Gastrocnemius medialis (tissue), 4 donors: ENCODE results near the gene DNM3.

Source experiments
- POLR2A ChIP-seq, 2 donors: fragments of 450-650 bp; IDR thresholded peaks; one replicate each; pipeline ENCODE4 v1.6.1; 2017; ENCODE audit warnings: antibody characterized with exemption in 2 of 2, mild to moderate bottlenecking in 2 of 2, moderate library complexity in 2 of 2
- TF ChIP-seq, protein P1 (sequence below), 5 experiments: fragments of 450-650 bp in 3 of 5; fragments of 200-600 bp in 2 of 5; sonication (generic) in 2 of 5; IDR thresholded peaks in 4 of 5; conservative IDR thresholded peaks in 1 of 5; 1 replicate in 4 of 5; 2 replicates in 1 of 5; pipeline ENCODE4 v1.5.1; 2016 to 2019; ENCODE audit warnings: antibody characterized with exemption in 5 of 5, mild to moderate bottlenecking in 3 of 5, moderate library complexity in 3 of 5

DNA sequence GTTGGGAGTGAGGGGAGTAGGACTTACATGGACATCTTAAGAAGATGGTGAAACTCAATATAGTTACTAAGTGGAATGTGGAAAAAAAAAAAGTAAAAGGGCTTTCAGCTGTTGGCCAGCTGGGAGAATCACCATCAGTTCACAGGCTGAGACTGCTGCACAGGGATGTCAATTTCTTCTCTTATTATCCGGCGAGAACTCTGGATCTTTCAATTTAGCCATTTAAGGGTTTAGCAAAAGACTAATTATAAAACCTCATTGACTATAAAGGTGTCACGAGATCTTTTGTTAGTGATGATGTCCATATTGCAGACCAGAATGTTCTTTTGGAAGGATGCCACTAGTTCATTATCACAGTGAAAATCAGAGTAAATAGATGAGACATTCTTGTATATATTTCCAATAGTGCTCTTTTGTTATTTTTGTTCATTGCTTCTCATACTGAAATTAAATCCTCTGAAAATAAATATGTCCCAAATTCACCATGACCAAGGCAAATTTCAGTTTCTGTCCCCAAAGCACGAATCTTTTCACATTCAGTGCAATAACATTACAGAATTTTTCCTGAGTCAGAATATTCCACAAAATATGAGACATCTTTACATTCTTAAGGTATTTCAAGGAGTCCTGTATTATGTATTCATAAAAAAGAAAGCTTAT, 266.1 kb downstream of the DNM3 start:
- TF ChIP-seq, protein P1, sequence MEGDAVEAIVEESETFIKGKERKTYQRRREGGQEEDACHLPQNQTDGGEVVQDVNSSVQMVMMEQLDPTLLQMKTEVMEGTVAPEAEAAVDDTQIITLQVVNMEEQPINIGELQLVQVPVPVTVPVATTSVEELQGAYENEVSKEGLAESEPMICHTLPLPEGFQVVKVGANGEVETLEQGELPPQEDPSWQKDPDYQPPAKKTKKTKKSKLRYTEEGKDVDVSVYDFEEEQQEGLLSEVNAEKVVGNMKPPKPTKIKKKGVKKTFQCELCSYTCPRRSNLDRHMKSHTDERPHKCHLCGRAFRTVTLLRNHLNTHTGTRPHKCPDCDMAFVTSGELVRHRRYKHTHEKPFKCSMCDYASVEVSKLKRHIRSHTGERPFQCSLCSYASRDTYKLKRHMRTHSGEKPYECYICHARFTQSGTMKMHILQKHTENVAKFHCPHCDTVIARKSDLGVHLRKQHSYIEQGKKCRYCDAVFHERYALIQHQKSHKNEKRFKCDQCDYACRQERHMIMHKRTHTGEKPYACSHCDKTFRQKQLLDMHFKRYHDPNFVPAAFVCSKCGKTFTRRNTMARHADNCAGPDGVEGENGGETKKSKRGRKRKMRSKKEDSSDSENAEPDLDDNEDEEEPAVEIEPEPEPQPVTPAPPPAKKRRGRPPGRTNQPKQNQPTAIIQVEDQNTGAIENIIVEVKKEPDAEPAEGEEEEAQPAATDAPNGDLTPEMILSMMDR (IDR thresholded peaks at IDR 0.05 in 4 of 5, conservative IDR thresholded peaks at IDR 0.05 in 1 of 5), result no peak
- TF ChIP-seq POLR2A (IDR thresholded peaks at IDR 0.05), result no peak
